Measurements from ENCODE around the gene RHBDD1. TPM values are rescaled to one million over a fixed set of nuclear protein-coding genes. Genes with fewer than 3 reads are reported as not detected.

RHBDD1 gene
- total RNA-seq, 1 donor from 2014 or later: 30.0 TPM

- TF ChIP-seq, protein P1, sequence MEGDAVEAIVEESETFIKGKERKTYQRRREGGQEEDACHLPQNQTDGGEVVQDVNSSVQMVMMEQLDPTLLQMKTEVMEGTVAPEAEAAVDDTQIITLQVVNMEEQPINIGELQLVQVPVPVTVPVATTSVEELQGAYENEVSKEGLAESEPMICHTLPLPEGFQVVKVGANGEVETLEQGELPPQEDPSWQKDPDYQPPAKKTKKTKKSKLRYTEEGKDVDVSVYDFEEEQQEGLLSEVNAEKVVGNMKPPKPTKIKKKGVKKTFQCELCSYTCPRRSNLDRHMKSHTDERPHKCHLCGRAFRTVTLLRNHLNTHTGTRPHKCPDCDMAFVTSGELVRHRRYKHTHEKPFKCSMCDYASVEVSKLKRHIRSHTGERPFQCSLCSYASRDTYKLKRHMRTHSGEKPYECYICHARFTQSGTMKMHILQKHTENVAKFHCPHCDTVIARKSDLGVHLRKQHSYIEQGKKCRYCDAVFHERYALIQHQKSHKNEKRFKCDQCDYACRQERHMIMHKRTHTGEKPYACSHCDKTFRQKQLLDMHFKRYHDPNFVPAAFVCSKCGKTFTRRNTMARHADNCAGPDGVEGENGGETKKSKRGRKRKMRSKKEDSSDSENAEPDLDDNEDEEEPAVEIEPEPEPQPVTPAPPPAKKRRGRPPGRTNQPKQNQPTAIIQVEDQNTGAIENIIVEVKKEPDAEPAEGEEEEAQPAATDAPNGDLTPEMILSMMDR (IDR thresholded peaks at IDR 0.05): no peak
- H3K36me3 Mint-ChIP-seq (ENCODE audit: low read depth): peaks cover 8% of the 10 kb centered on the region
These were observed 57.4 kb downstream of the RHBDD1 start for GRCh38 chr2:226893216-226893615.

DNA sequence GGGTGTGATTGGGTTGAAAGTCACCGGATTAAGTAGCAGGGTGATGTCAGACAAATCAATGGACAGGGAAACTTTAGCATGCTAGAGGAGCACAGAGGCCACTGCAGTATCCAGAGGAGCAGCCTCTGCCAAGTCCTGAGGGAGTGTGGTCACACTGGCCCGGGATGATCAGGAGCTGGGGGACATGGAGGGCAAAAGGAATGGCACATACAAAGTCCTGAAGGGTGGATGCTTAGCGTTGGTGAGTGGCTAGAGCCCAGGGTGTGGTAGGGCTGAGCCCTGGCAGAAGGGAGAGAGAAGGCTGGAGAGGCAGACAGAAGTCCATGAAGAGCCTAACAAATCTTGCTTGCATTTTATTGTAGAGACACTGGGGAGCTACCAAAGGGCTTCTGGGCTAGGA is 58.9 kb downstream of the RHBDD1 start:
- peaks cover 8% of the 10 kb centered on the region for H3K36me3 Mint-ChIP-seq (ENCODE audit: low read depth)
- H3K4me3 Mint-ChIP-seq (ENCODE audit: unreplicated experiment): no peak overlapping the region
- H3K27ac Mint-ChIP-seq (ENCODE audit: unreplicated experiment): no peak overlapping the region
- no peaks in the 10 kb centered on the region for H3K27me3 Mint-ChIP-seq (ENCODE audit: low read depth)
- TF ChIP-seq, protein P1 (IDR thresholded peaks at IDR 0.05): no peak
- no peak for DNase-seq (ENCODE audit: low spot score)
- H3K4me1 Mint-ChIP-seq (ENCODE audit: low read depth): peaks cover 31% of the 10 kb centered on the region
- H3K9me3 Mint-ChIP-seq (ENCODE audit: low read depth): no peaks in the 10 kb centered on the region

More at GRCh38 chr2:226893216-226893615, 57.4 kb downstream of the RHBDD1 start:
- DNase-seq (ENCODE audit: low spot score): no peak
- no peaks in the 10 kb centered on the region for H3K9me3 Mint-ChIP-seq (ENCODE audit: low read depth)
- peaks cover 44% of the 10 kb centered on the region for H3K4me1 Mint-ChIP-seq (ENCODE audit: low read depth)
- peak overlapping the region; percentile 86 for H3K27ac Mint-ChIP-seq (ENCODE audit: unreplicated experiment)
- H3K4me3 Mint-ChIP-seq (ENCODE audit: unreplicated experiment): no peak overlapping the region
- H3K27me3 Mint-ChIP-seq (ENCODE audit: low read depth): no peaks in the 10 kb centered on the region

DNA sequence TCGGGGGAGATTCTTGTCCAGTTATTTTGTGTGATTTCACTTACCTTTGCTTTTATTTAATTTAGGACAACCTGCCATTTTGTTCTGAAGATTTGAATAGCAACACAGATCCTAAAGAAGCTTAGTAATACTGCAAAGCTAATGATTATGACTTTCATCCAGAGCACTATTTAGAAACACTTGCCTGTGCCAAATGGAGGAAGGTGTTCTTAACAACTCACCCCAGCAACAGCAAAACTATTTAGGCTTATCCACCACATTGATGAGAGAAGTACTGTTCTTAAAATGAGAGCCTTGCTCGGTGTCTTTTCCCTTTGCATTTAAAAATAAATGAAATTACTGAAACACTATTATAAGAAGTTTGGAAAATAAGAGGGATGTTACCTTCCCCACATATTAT is 59.7 kb downstream of the RHBDD1 start:
- Mint-ChIP-seq H3K4me3 (ENCODE audit: unreplicated experiment) (no peak overlapping the region), H3K27me3 (ENCODE audit: low read depth) (no peaks in the 10 kb centered on the region), H3K4me1 (ENCODE audit: low read depth) (peaks cover 30% of the 10 kb centered on the region), H3K36me3 (ENCODE audit: low read depth) (peaks cover 8% of the 10 kb centered on the region), H3K27ac (ENCODE audit: unreplicated experiment) (no peak overlapping the region), H3K9me3 (ENCODE audit: low read depth) (no peaks in the 10 kb centered on the region)
- DNase-seq (ENCODE audit: low spot score): no peak
- TF ChIP-seq, protein P1 (IDR thresholded peaks at IDR 0.05): no peak

GRCh38 chr2:226898121-226898520 is 62.3 kb downstream of the RHBDD1 start:
- Mint-ChIP-seq H3K27ac (ENCODE audit: unreplicated experiment) (no peak overlapping the region), H3K9me3 (ENCODE audit: low read depth) (no peaks in the 10 kb centered on the region), H3K4me1 (ENCODE audit: low read depth) (peaks cover 18% of the 10 kb centered on the region), H3K27me3 (ENCODE audit: low read depth) (no peaks in the 10 kb centered on the region), H3K4me3 (ENCODE audit: unreplicated experiment) (no peak overlapping the region), H3K36me3 (ENCODE audit: low read depth) (peaks cover 8% of the 10 kb centered on the region)
- TF ChIP-seq, protein P1 (IDR thresholded peaks at IDR 0.05): no peak
- DNase-seq (ENCODE audit: low spot score): no peak

DNA sequence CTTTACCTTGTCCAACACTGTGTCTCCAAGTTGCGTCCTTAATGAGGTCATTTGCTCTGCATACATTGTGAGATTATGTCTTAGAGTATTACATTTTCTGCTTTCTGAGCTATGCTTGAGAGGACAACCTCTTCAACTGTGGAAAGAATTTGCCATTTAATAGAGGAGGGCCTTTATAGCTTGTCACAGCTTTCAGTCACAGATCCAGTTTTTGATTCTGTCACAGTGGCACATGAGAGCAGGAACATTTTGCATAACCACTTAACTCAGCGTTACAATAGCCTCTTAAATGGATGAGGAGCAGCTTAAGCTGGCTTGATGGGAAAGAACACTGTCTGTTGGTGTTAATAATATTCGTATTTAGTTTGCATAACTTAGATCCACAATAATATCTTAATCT is 63.0 kb downstream of the RHBDD1 start:
- DNase-seq (ENCODE audit: low spot score): no peak
- H3K27me3 Mint-ChIP-seq (ENCODE audit: low read depth): no peaks in the 10 kb centered on the region
- TF ChIP-seq, protein P1 (IDR thresholded peaks at IDR 0.05): no peak
- H3K4me1 Mint-ChIP-seq (ENCODE audit: low read depth): peaks cover 20% of the 10 kb centered on the region
- no peak overlapping the region for H3K27ac Mint-ChIP-seq (ENCODE audit: unreplicated experiment)
- no peaks in the 10 kb centered on the region for H3K9me3 Mint-ChIP-seq (ENCODE audit: low read depth)
- H3K36me3 Mint-ChIP-seq (ENCODE audit: low read depth): peaks cover 8% of the 10 kb centered on the region
- no peak overlapping the region for H3K4me3 Mint-ChIP-seq (ENCODE audit: unreplicated experiment)

Measured in chondrocyte (in vitro differentiated cells).